Measurements from ENCODE around the gene STK38L. TPM values are rescaled to one million over a fixed set of nuclear protein-coding genes. Genes with fewer than 3 reads are reported as not detected.

Gene STK38L
- total and polyA plus RNA-seq, 2 of the 4 experiments (the other 2 are of a cell fraction): 5.1 to 7.2 TPM

- H3K9ac ChIP-seq (ENCODE audit: low read depth, low read length): no peak overlapping the region
- H3K9me3 ChIP-seq (ENCODE audit: control insufficient read depth, insufficient read depth, low read length): no peaks in the 10 kb centered on the region
- H4K91ac ChIP-seq (ENCODE audit: insufficient read depth, low read depth, low read length): no peak overlapping the region
- ATAC-seq (ENCODE audit: low read depth): no peak
- H4K20me1 ChIP-seq (ENCODE audit: insufficient read depth, low read length): no peaks in the 10 kb centered on the region
- no peak overlapping the region for H3K4me3 ChIP-seq (ENCODE audit: insufficient read depth, low read depth, low read length)
- no peak overlapping the region for H3K18ac ChIP-seq (ENCODE audit: low read depth, low read length)
- H3K4me2 ChIP-seq (ENCODE audit: low read depth, low read length): no peak overlapping the region
- H2AK5ac ChIP-seq (ENCODE audit: low read depth, low read length): no peak overlapping the region
- WGBS, 2 experiments (ENCODE audit: extremely low coverage in 2 of 2, insufficient read length in 1 of 2): no CpG with 5 or more reads among the region's 1 CpG
- H3K27me3 ChIP-seq (ENCODE audit: control insufficient read depth, insufficient read depth, low read length): no peaks in the 10 kb centered on the region
- H2BK15ac ChIP-seq (ENCODE audit: low read depth, low read length): no peak overlapping the region
- H3K56ac ChIP-seq (ENCODE audit: extremely low read depth, insufficient read depth, low read length): no peak overlapping the region
- intact Hi-C loops (cut with micrococcal nuclease): no loop called here
- H3K14ac ChIP-seq (replicated peaks; ENCODE audit: low read depth, low read length): no peak overlapping the region
- ChIA-PET CTCF (no interaction called here), POLR2A (ENCODE audit: unreplicated experiment) (no interaction called here)
- H2BK20ac ChIP-seq (ENCODE audit: low read depth, low read length): no peak overlapping the region
- H3K36me3 ChIP-seq (ENCODE audit: control insufficient read depth, insufficient read depth, low read length): no peaks in the 10 kb centered on the region
- H2AFZ ChIP-seq (replicated peaks; ENCODE audit: low read length, poor library complexity): no peak overlapping the region
- no peak overlapping the region for H2AK9ac ChIP-seq (replicated peaks; ENCODE audit: low read depth, low read length, poor library complexity)
- no peaks in the 10 kb centered on the region for H3K79me1 ChIP-seq (ENCODE audit: low read depth in 1 of 2, low read length in 2 of 2)
- H2BK120ac ChIP-seq (ENCODE audit: low read depth, low read length): no peak overlapping the region
- TF ChIP-seq RFX5 (IDR thresholded peaks at IDR 0.05; ENCODE audit: low read depth, low read length): no peak
- TF ChIP-seq USF2 (IDR thresholded peaks at IDR 0.05; ENCODE audit: low read depth, low read length): no peak
- no peak for TF ChIP-seq NFE2L2 (IDR thresholded peaks at IDR 0.05; ENCODE audit: low read depth, low read length)
- TF ChIP-seq BHLHE40 (IDR thresholded peaks at IDR 0.05; ENCODE audit: low read depth, low read length): no peak
- TF ChIP-seq RAD21 (IDR thresholded peaks at IDR 0.05; ENCODE audit: low read length): no peak
- no peak for TF ChIP-seq MAFK (IDR thresholded peaks at IDR 0.05; ENCODE audit: low read depth, low read length)
- no peak for TF ChIP-seq MXI1 (IDR thresholded peaks at IDR 0.05; ENCODE audit: borderline replicate concordance, low read depth, low read length)
- no peak for TF ChIP-seq CHD1 (IDR thresholded peaks at IDR 0.05; ENCODE audit: low read depth, low read length)
- no peak for TF ChIP-seq POLR2A (IDR thresholded peaks at IDR 0.05; ENCODE audit: low read depth, low read length)
- no peak for TF ChIP-seq RCOR1 (IDR thresholded peaks at IDR 0.05; ENCODE audit: insufficient replicate concordance, low read length)
- TF ChIP-seq ELK1 (IDR thresholded peaks at IDR 0.05; ENCODE audit: borderline replicate concordance, low read depth, low read length): no peak
- no peak for TF ChIP-seq CEBPB (IDR thresholded peaks at IDR 0.05; ENCODE audit: low read depth, low read length)
- TF ChIP-seq FOS (IDR thresholded peaks at IDR 0.05; ENCODE audit: low read depth, low read length): no peak
- no peak for TF ChIP-seq MAZ (IDR thresholded peaks at IDR 0.05; ENCODE audit: borderline replicate concordance, low read depth, low read length)
- no peak for TF ChIP-seq SMC3 (IDR thresholded peaks at IDR 0.05; ENCODE audit: low read depth, low read length)
- TF ChIP-seq CTCF (conservative IDR thresholded peaks at IDR 0.05; ENCODE audit: low read depth, low read length): no peak
- H3K4me1 ChIP-seq (ENCODE audit: control insufficient read depth, insufficient read depth, low read length): no peaks in the 10 kb centered on the region
- dilution Hi-C loops (cut with HindIII; ENCODE audit: low sequenced_read_pairs, unreplicated experiment): no loop called here
- H3K4ac ChIP-seq (ENCODE audit: low read depth, low read length): no peak overlapping the region
- H3K23ac ChIP-seq (ENCODE audit: low read depth, low read length): no peak overlapping the region
- DNase-seq: no peak
- no peak overlapping the region for H4K5ac ChIP-seq (ENCODE audit: low read depth, low read length)
- H3K27ac ChIP-seq (ENCODE audit: insufficient read depth, low read length): no peak overlapping the region
- H2BK5ac ChIP-seq (ENCODE audit: low read depth, low read length, poor library complexity, severe bottlenecking): no peak overlapping the region
- no peaks in the 10 kb centered on the region for H3K9me1 ChIP-seq (ENCODE audit: insufficient read depth, low read length)
- in situ Hi-C loops (cut with MboI; ENCODE audit: low sequenced_read_pairs): no loop called here
- H4K8ac ChIP-seq (ENCODE audit: low read depth in 2 of 2, low read length in 2 of 2): no peak overlapping the region
- no TSS peak for BruUV-seq (replicated peaks)
Measured at GRCh38 chr12:27206801-27207502, 37.1 kb upstream of the STK38L start.

All from IMR-90 (cell line).